Lung (tissue), 12 donors: ENCODE measurements around the gene PRSS50. TPM values are rescaled to one million over a fixed set of nuclear protein-coding genes. Genes with fewer than 3 reads are reported as not detected.
A peak's percentile ranks its signal among the peaks of the same experiment; 100 is the strongest.

Source experiments
- ATAC-seq: fragments of 200-7000 bp; cut with Tn5 transposase; one replicate; pipeline ENCODE4 v1.9.1; 2020; ENCODE audit warnings: moderate number of reproducible peaks; ENCODE audit not compliant: insufficient read depth, low FRiP score
- DNase-seq, 3 donors: peaks; one replicate each; pipeline ENCODE4 v3.0.0-alpha.2; 2013 to 2017
- H3K27ac ChIP-seq, 2 donors: one replicate each; pipeline ENCODE4 v1.5.1; 2013; ENCODE audit warnings: mild to moderate bottlenecking in 2 of 2, moderate library complexity in 2 of 2, control low read depth in 1 of 2, inconsistent platforms in 1 of 2, low read depth in 1 of 2, low read length in 1 of 2
- H3K27me3 ChIP-seq, 3 donors: one replicate each; pipeline ENCODE4 v1.5.1; 2013; ENCODE audit warnings: low read length in 2 of 3; ENCODE audit not compliant: control insufficient read depth in 3 of 3, insufficient read depth in 3 of 3
- H3K36me3 ChIP-seq, 4 donors: one replicate each; pipeline ENCODE4 v1.5.1; 2013; ENCODE audit warnings: low read length in 4 of 4, mild to moderate bottlenecking in 1 of 4, moderate library complexity in 1 of 4; ENCODE audit not compliant: control insufficient read depth in 4 of 4, insufficient read depth in 4 of 4
- H3K4me1 ChIP-seq, 5 donors: one replicate each; pipeline ENCODE4 v1.5.1; 2013; ENCODE audit warnings: low read length in 5 of 5, mild to moderate bottlenecking in 2 of 5, moderate library complexity in 1 of 5; ENCODE audit not compliant: control insufficient read depth in 5 of 5, insufficient read depth in 5 of 5
- H3K4me3 ChIP-seq: one replicate; pipeline ENCODE4 v1.5.1; 2013; ENCODE audit warnings: mild to moderate bottlenecking, control low read depth, moderate library complexity
- H3K9ac ChIP-seq, 2 donors: one replicate each; pipeline ENCODE4 v1.5.1; 2013; ENCODE audit warnings: low read length in 2 of 2, control low read depth in 1 of 2; ENCODE audit not compliant: insufficient read depth in 1 of 2
- H3K9me3 ChIP-seq, 4 donors: one replicate each; pipeline ENCODE4 v1.5.1; 2013; ENCODE audit warnings: low read length in 3 of 4, mild to moderate bottlenecking in 1 of 4, moderate library complexity in 1 of 4; ENCODE audit not compliant: control insufficient read depth in 4 of 4, insufficient read depth in 3 of 4
- CTCF ChIP-seq: IDR thresholded peaks from 2 replicates; pipeline ENCODE4 v1.5.1; 2012; ENCODE audit warnings: mild to moderate bottlenecking; ENCODE audit errors: control extremely low read depth, extremely low read depth
- WGBS, 2 donors: extraction: QIAGEN DNeasy Blood & Tissue Kit; methylation state at CpG; one replicate each; pipeline ENCODE4 v1.1.7; 2013; 5-methylcytosine and 5-hydroxymethylcytosine counted together
- polyA plus RNA-seq, 2 donors: library from polyadenylated mRNA; stranded (reverse); fragments of 200-250 nt; gene quantifications; one replicate each; pipeline ENCODE4 v1.2.1, GENCODE V29; 2013
- total RNA-seq, 2 donors: library from RNA; depleted of rRNA in 1 of 2; stranded (reverse); fragments of >200 nt in 1 of 2; gene quantifications; one replicate each; pipeline ENCODE4 v1.2.1, GENCODE V29; 2014 to 2021
- donor health status: control.
- donor health status: control.
- donor health status: Bipolar disorder and iron deficiency.
- donor health status: healthy.
- donor health status: DM: yes; HTN: yes; CAD: no.

The PRSS50 gene
- total and polyA plus RNA-seq, 4 donors, result 0.08 to 2.2 (median 0.31) TPM

- DNase-seq (no peak), ATAC-seq (no peak)
- Histone ChIP-seq H3K36me3 (no peaks in the 10 kb centered on the region), H3K27me3 (no peaks in the 10 kb centered on the region), H3K9ac (no peak overlapping the region), H3K4me1 (no peaks in the 10 kb centered on the region), H3K27ac (no peak overlapping the region), H3K9me3 (peaks cover 0 to 2% (median 0%) of the 10 kb centered on the region in 4 donors), H3K4me3 (no peak overlapping the region)
- TF ChIP-seq CTCF, result no peak
- 75 to 82% methylated on average over 2 of the region's 2 CpGs for WGBS, 2 donors
These were observed 13.2 kb upstream of the PRSS50 start for GRCh38 chr3:46730819-46731218.

- no peaks in the 10 kb centered on the region for H3K36me3 ChIP-seq
- no peaks in the 10 kb centered on the region for H3K4me1 ChIP-seq
- H3K27me3 ChIP-seq, result no peaks in the 10 kb centered on the region
- ATAC-seq, result no peak
- no peak overlapping the region for H3K4me3 ChIP-seq
- H3K9me3 ChIP-seq, result peaks cover 0 to 2% (median 0%) of the 10 kb centered on the region in 4 donors
- DNase-seq, result no peak
- H3K27ac ChIP-seq, result no peak overlapping the region
- WGBS, 2 donors, result 93 to 95% methylated on average over 4 of the region's 4 CpGs
- no peak for TF ChIP-seq CTCF
- no peak overlapping the region for H3K9ac ChIP-seq
These were observed 11.4 kb upstream of the PRSS50 start for GRCh38 chr3:46729038-46729437.

- Histone ChIP-seq H3K36me3 (no peaks in the 10 kb centered on the region), H3K9me3 (peaks cover 0 to 2% (median 0%) of the 10 kb centered on the region in 4 donors), H3K4me1 (no peaks in the 10 kb centered on the region), H3K9ac (no peak overlapping the region), H3K27ac (no peak overlapping the region), H3K4me3 (no peak overlapping the region), H3K27me3 (no peaks in the 10 kb centered on the region)
- no peak for ATAC-seq
- no peak for TF ChIP-seq CTCF
- peak in 1 of 3 donors; percentile 14 for DNase-seq
- WGBS, 2 donors, result 56 to 78% methylated on average over 6 of the region's 6 CpGs
These were observed 8.1 kb upstream of the PRSS50 start for GRCh38 chr3:46725621-46726314.

GRCh38 chr3:46724424-46724823 is 6.8 kb upstream of the PRSS50 start:
- Histone ChIP-seq H3K36me3 (no peaks in the 10 kb centered on the region), H3K27ac (no peak overlapping the region), H3K4me1 (no peaks in the 10 kb centered on the region), H3K27me3 (no peaks in the 10 kb centered on the region), H3K9ac (no peak overlapping the region), H3K4me3 (no peak overlapping the region), H3K9me3 (peaks cover 0 to 2% (median 0%) of the 10 kb centered on the region in 4 donors)
- no peak for TF ChIP-seq CTCF
- DNase-seq (no peak), ATAC-seq (no peak)
- 81 to 91% methylated on average over 4 of the region's 4 CpGs for WGBS, 2 donors
